GM12878 (cell line): Measurements from ENCODE around the gene COL20A1. TPM values are rescaled to one million over a fixed set of nuclear protein-coding genes. Genes with fewer than 3 reads are reported as not detected.

ENCODE experiments used
- ATAC-seq: fragments of 200-7000 bp; cut with Tn5 transposase; 3 replicates; pipeline ENCODE4 v1.9.1; 2020; ENCODE audit warnings: mild to moderate bottlenecking, moderate library complexity
- BruUV-seq: library from RNA; stranded (reverse); fragments of 400-500 nt; replicated peaks from 2 replicates; lab custom pipeline; 2021; lab: Mats Ljungman, UMichigan
- CTCF ChIA-PET: fragments of 300-600 bp; sonication (Branson Sonifier 250); formaldehyde crosslinking; extraction: SDS; loops from one replicate; lab custom pipeline; 2021; ENCODE audit warnings: inconsistent platforms; lab: Yijun Ruan, JAX
- POLR2A ChIA-PET: fragments of 350-600 bp; formaldehyde crosslinking; extraction: SDS; loops from one replicate; lab custom pipeline; 2021; ENCODE audit warnings: inconsistent platforms; lab: Charles Lee
- RAD21 ChIA-PET: fragments of 300-600 bp; sonication (Branson Sonifier 250); formaldehyde crosslinking; loops from one replicate; lab custom pipeline; 2023; ENCODE audit warnings: antibody characterized with exemption; ENCODE audit not compliant: unreplicated experiment; lab: Charles Lee
- SMC1A ChIA-PET: fragments of 300-600 bp; sonication (Branson Sonifier 250); formaldehyde crosslinking; loops from one replicate; lab custom pipeline; 2023; ENCODE audit not compliant: unreplicated experiment, uncharacterized antibody; lab: Charles Lee
- DNase-seq: peaks from one replicate; pipeline ENCODE4 v3.0.0-alpha.2; 2011; ENCODE audit warnings: low read depth, low spot score
- FAIRE-seq: peaks from 3 replicates; lab custom pipeline; 2011; peaks lifted over from hg19 to GRCh38; lab: Jason Lieb, UNC
- H2AFZ ChIP-seq: 2 replicates; pipeline ENCODE4 v1.6.0; 2011; ENCODE audit warnings: low read depth, low read length, control low read depth; ENCODE audit not compliant: control insufficient read depth
- H3K27ac ChIP-seq: 2 replicates; pipeline ENCODE4 v1.5.1; 2011; ENCODE audit warnings: control low read depth; ENCODE audit not compliant: control insufficient read depth, insufficient read depth
- H3K27me3 ChIP-seq, 2 experiments: replicated peaks in 1 of 2; 2 replicates each; pipeline versions ENCODE4 v1.6.0 to v1.6.1; 2011; ENCODE audit warnings: low read length in 1 of 2; ENCODE audit not compliant: control insufficient read depth in 2 of 2, insufficient read depth in 2 of 2
- H3K36me3 ChIP-seq, 2 experiments: 2 replicates each; pipeline ENCODE4 v1.5.1; 2011; ENCODE audit warnings: low read length in 1 of 2; ENCODE audit not compliant: control insufficient read depth in 2 of 2, insufficient read depth in 2 of 2
- H3K4me1 ChIP-seq: 2 replicates; pipeline ENCODE4 v1.6.1; 2011; ENCODE audit warnings: mild to moderate bottlenecking, low read length, moderate library complexity, mixed read lengths; ENCODE audit not compliant: control insufficient read depth, insufficient read depth
- H3K4me2 ChIP-seq: 2 replicates; pipeline ENCODE4 v1.6.0; 2011; ENCODE audit warnings: control low read depth; ENCODE audit not compliant: control insufficient read depth, insufficient read depth
- H3K4me3 ChIP-seq: fragments of 200-600 bp; sonication (generic); 2 replicates; pipeline ENCODE4 v1.5.1; 2016
- H3K79me2 ChIP-seq: 2 replicates; pipeline ENCODE4 v1.6.0; 2011; ENCODE audit warnings: low read length; ENCODE audit not compliant: control insufficient read depth, insufficient read depth
- H3K9ac ChIP-seq: 2 replicates; pipeline ENCODE4 v1.8.0; 2011; ENCODE audit warnings: low read length, control low read depth, mixed read lengths; ENCODE audit not compliant: control insufficient read depth, insufficient read depth
- H3K9me3 ChIP-seq: replicated peaks from 3 replicates; pipeline ENCODE4 v1.5.1; 2011; ENCODE audit warnings: mild to moderate bottlenecking, low read length; ENCODE audit not compliant: control insufficient read depth, insufficient read depth
- H4K20me1 ChIP-seq: 2 replicates; pipeline ENCODE4 v1.6.0; 2011; ENCODE audit not compliant: control insufficient read depth, insufficient read depth
- ATF7 ChIP-seq: fragments of 450-650 bp; IDR thresholded peaks from 2 replicates; pipeline ENCODE4 v1.6.1; 2016; ENCODE audit warnings: low read depth, mild to moderate bottlenecking
- CBFB ChIP-seq: IDR thresholded peaks from 2 replicates; pipeline ENCODE4 v1.6.1; 2016; ENCODE audit warnings: antibody characterized with exemption, low read depth
- CBX3 ChIP-seq: fragments of 200-600 bp; sonication (generic); IDR thresholded peaks from 2 replicates; pipeline ENCODE4 v1.6.1; 2016; ENCODE audit warnings: low read depth, borderline replicate concordance
- ETV6 ChIP-seq, 2 experiments: fragments of 450-650 bp in 1 of 2; IDR thresholded peaks in 1 of 2; conservative IDR thresholded peaks in 1 of 2; 2 replicates each; pipeline ENCODE4 v1.6.1; 2014; ENCODE audit warnings: antibody characterized with exemption in 1 of 2, borderline replicate concordance in 1 of 2, low read depth in 1 of 2, mild to moderate bottlenecking in 1 of 2, moderate library complexity in 1 of 2
- MYB ChIP-seq: fragments of 150-350 bp; IDR thresholded peaks from 2 replicates; pipeline ENCODE4 v1.6.1; 2014; ENCODE audit warnings: mild to moderate bottlenecking, low read depth, low read length, borderline replicate concordance
- WRNIP1 ChIP-seq: IDR thresholded peaks from 2 replicates; pipeline ENCODE4 v1.6.1; 2011; ENCODE audit warnings: low read depth, low read length, improper control_type of control experiment, borderline replicate concordance
- ZNF384 ChIP-seq: IDR thresholded peaks from 2 replicates; pipeline ENCODE4 v1.6.1; 2012; ENCODE audit warnings: low read depth, mild to moderate bottlenecking, low read length, improper control_type of control experiment, borderline replicate concordance
- ZNF592 ChIP-seq: fragments of 450-650 bp; IDR thresholded peaks from 2 replicates; pipeline ENCODE4 v1.6.1; 2017; ENCODE audit warnings: mild to moderate bottlenecking, moderate library complexity
- WGBS: methylation state at CpG from one replicate; pipeline ENCODE4 v1.1.6; 2016; ENCODE audit warnings: low lambda C conversion rate; ENCODE audit not compliant: insufficient replicate concordance, insufficient coverage; ENCODE audit errors: missing lambda C conversion rate; 5-methylcytosine and 5-hydroxymethylcytosine counted together
- in situ Hi-C: fragments of 300-500 bp; cut with MboI; formaldehyde crosslinking; loops from 9 replicates; pipeline ENCODE4 v1.14.3; 2018; ENCODE audit warnings: mixed read lengths
- intact Hi-C: fragments of 100-400 bp; cut with micrococcal nuclease; formaldehyde crosslinking; loops from one replicate; pipeline ENCODE4 v1.14.2; 2022; ENCODE audit not compliant: unreplicated experiment
- polyA plus RNA-seq, 11 experiments: library from polyadenylated mRNA; depleted of rRNA in 4 of 11; unstranded in 6 of 11; stranded (reverse) in 5 of 11; fragments of >200 nt; fragmentation: Nextera tagmentation in 4 of 11; fragmentation: Illumina TruSeq in 1 of 11; extraction: Ambion mirVana in 4 of 11; extraction: Trizol in 1 of 11; gene quantifications; 1 replicate in 1 of 11; 2 replicates in 10 of 11; pipeline versions ENCODE4 v1.2.1 to v1.2.3, GENCODE V29; 2011 to 2016; ENCODE audit warnings: inconsistent platforms in 2 of 11, missing spikeins in 2 of 11, low read depth in 1 of 11
- total RNA-seq, 4 experiments: library from RNA; depleted of rRNA in 3 of 4; stranded (reverse); fragments of >200 nt in 3 of 4; fragmentation: Illumina TruSeq in 1 of 4; extraction: Trizol in 1 of 4; gene quantifications; 2 replicates each; pipeline versions ENCODE4 v1.2.1 to v1.2.3, GENCODE V29; 2013 to 2021

COL20A1 gene
- total and polyA plus RNA-seq, 10 of the 15 experiments (the other 5 are each of a cell fraction or from before 2014, with no cell fraction given): not detected

GRCh38 chr20:63330084-63330760 lies 37.2 kb downstream of the COL20A1 start:
- FAIRE-seq (no peak), ATAC-seq (no peak), DNase-seq (no peak)
- H3K27me3 ChIP-seq: no peaks in the 10 kb centered on the region
- WGBS: 59% methylated on average over 20 of the region's 20 CpGs
- POLR2A ChIA-PET: no interaction called here
- H3K36me3 ChIP-seq: no peaks in the 10 kb centered on the region
- H3K27ac ChIP-seq: no peak overlapping the region
- SMC1A ChIA-PET: no interaction called here
- RAD21 ChIA-PET: no interaction called here
- H3K9me3 ChIP-seq: peaks cover 7% of the 10 kb centered on the region; the same call in 2 of the 3 replicates
- CTCF ChIA-PET: interaction anchor here (0.6 to 1.1 kb wide), 2 partner anchors 96 to 356 kb away, joined by 3 to 4 read pairs; no protein-coding TSS in a partner anchor
- no peak overlapping the region for H3K4me2 ChIP-seq
- no peak overlapping the region for H3K9ac ChIP-seq
- H4K20me1 ChIP-seq: no peaks in the 10 kb centered on the region
- peaks cover 6% of the 10 kb centered on the region for H3K4me1 ChIP-seq
- no TSS peak for BruUV-seq
- no peaks in the 10 kb centered on the region for H3K79me2 ChIP-seq
- H2AFZ ChIP-seq: no peak overlapping the region
- TF ChIP-seq CBX3: no peak
- no peak for TF ChIP-seq ZNF592
- no peak for TF ChIP-seq CBFB
- no peak for TF ChIP-seq ZNF384
- no peak for TF ChIP-seq ATF7
- no peak for TF ChIP-seq ETV6 (conservative IDR thresholded peaks at IDR 0.05 in 1 of 2, IDR thresholded peaks at IDR 0.05 in 1 of 2; ENCODE audit: borderline replicate concordance in 1 of 2, low read depth in 1 of 2)
- TF ChIP-seq WRNIP1: no peak
- no peak for TF ChIP-seq MYB
- no peak overlapping the region for H3K4me3 ChIP-seq
- in situ Hi-C loops (no loop called here), intact Hi-C loops (no loop called here)
